ENCODE results near the gene LEF1. TPM values are rescaled to one million over a fixed set of nuclear protein-coding genes. Genes with fewer than 3 reads are reported as not detected.

LEF1 gene
- total RNA-seq (2021; ENCODE audit: unreplicated experiment) (0.79 TPM), Bru-seq, nascent RNA (percentile 4 among the genes with signal in this experiment), BruChase-seq, experiment 1, labeled RNA remaining after a 6-hour chase (percentile 1 among the genes with signal in this experiment), BruChase-seq, experiment 2, labeled RNA remaining after a 2-hour chase (not detected)
- not detected in 2 replicates for polyA plus RNA-seq (2012)
- long read RNA-seq = 0 reads

GRCh38 chr4:108168671-108169523 lies at the start of gene LEF1:
LEF1 (minus strand) TSS chr4:108168932; CDS start chr4:108167767, 1,165 bp downstream.
- no peaks in the 10 kb centered on the region for H4K20me1 ChIP-seq (ENCODE audit: insufficient read depth)
- H3K79me2 ChIP-seq (ENCODE audit: insufficient read depth, low read length) = no peaks in the 10 kb centered on the region
- intact Hi-C loops (cut with micrococcal nuclease) = no loop called here
- no peaks in the 10 kb centered on the region for H3K36me3 ChIP-seq (ENCODE audit: control insufficient read depth in 1 of 2, insufficient read depth in 2 of 2, low read length in 2 of 2)
- ChIA-PET RAD21 (ENCODE audit: low non-redundant PET in 1 of 2, low total read pairs in 2 of 2, uncharacterized antibody in 2 of 2, unreplicated experiment in 2 of 2) (no interaction called here), CTCF (no interaction called here), POLR2A (no interaction called here)
- no peaks in the 10 kb centered on the region for H3K9me2 ChIP-seq (ENCODE audit: insufficient read depth)
- H2AFZ ChIP-seq (ENCODE audit: low read depth, low read length, poor library complexity, severe bottlenecking) = no peak within 1 kb of the TSS
- H3K9ac ChIP-seq (ENCODE audit: low read length) = no peak within 1 kb of the TSS
- H3K27ac ChIP-seq (ENCODE audit: low read depth, low read length) = no peak within 1 kb of the TSS
- no peak within 1 kb of the TSS for H3K4me3 ChIP-seq (replicated peaks in 1 of 2; ENCODE audit: low read depth in 1 of 2, low read length in 2 of 2)
- DNase-seq (ENCODE audit: low read depth, low spot score) (no peak), ATAC-seq (no peak)
- H3K9me3 ChIP-seq (ENCODE audit: control insufficient read depth in 1 of 2, insufficient read depth in 1 of 2, low read depth in 1 of 2, low read length in 2 of 2) = no peaks in the 10 kb centered on the region
- TF ChIP-seq EZH2phosphoT487 (IDR thresholded peaks at IDR 0.05; ENCODE audit: borderline replicate concordance) (no peak), REST (IDR thresholded peaks at IDR 0.05; ENCODE audit: low read depth) (no peak), JUND (IDR thresholded peaks at IDR 0.05) (no peak), POLR2AphosphoS5 (IDR thresholded peaks at IDR 0.05; ENCODE audit: low read depth, low read length) (no peak), MAX (IDR thresholded peaks at IDR 0.05) (no peak), FOSL1 (IDR thresholded peaks at IDR 0.05; ENCODE audit: low read depth) (no peak), CEBPB (IDR thresholded peaks at IDR 0.05; ENCODE audit: low read depth) (no peak)
- BruUV-seq (replicated peaks) = no TSS peak
- H3K4me2 ChIP-seq (ENCODE audit: low read length) = no peak within 1 kb of the TSS
- H3K4me1 ChIP-seq (ENCODE audit: control insufficient read depth in 1 of 2, insufficient read depth in 2 of 2, low read length in 2 of 2) = no peaks in the 10 kb centered on the region
- H3K27me3 ChIP-seq (ENCODE audit: insufficient read depth, low read length) = peaks cover 15% of the 10 kb centered on the region
